GM18520 (cell line): ENCODE results near the gene FOXA2.
"Not testable (repeated sequence)": the region's sequence is repeated elsewhere in the genome, so short reads cannot be mapped to it uniquely, and the experiment has no call there.

Source experiments
- ATAC-seq: cut with Tn5 transposase; IDR thresholded peaks from one replicate; pipeline ENCODE4 v1.9.1; 2021; ENCODE audit not compliant: unreplicated experiment

The FOXA2 gene

GRCh38 chr20:22569353-22569752, 15.0 kb downstream of the FOXA2 start:
- ATAC-seq: no peak

- no peak for ATAC-seq
These were observed 15.5 kb downstream of the FOXA2 start for GRCh38 chr20:22568872-22569344.

GRCh38 chr20:22567944-22568871, 16.2 kb downstream of the FOXA2 start:
- no peak for ATAC-seq

- no peak for ATAC-seq
These were observed 17.3 kb downstream of the FOXA2 start for GRCh38 chr20:22566876-22567658.

GRCh38 chr20:22563062-22563965, 21.1 kb downstream of the FOXA2 start:
- ATAC-seq: no peak

GRCh38 chr20:22562620-22563019, 21.8 kb downstream of the FOXA2 start:
- ATAC-seq: no peak

- no peak for ATAC-seq
These were observed 22.3 kb downstream of the FOXA2 start for GRCh38 chr20:22561965-22562577.

- ATAC-seq: no peak
These were observed 23.6 kb downstream of the FOXA2 start for GRCh38 chr20:22560817-22561216.

- ATAC-seq: no peak
These were observed 24.6 kb downstream of the FOXA2 start for GRCh38 chr20:22559711-22560318.

GRCh38 chr20:22557403-22558276, 26.7 kb downstream of the FOXA2 start:
- no peak for ATAC-seq

- ATAC-seq: no peak
These were observed 27.8 kb downstream of the FOXA2 start for GRCh38 chr20:22556565-22557056.

- ATAC-seq: no peak
These were observed 28.4 kb downstream of the FOXA2 start for GRCh38 chr20:22555791-22556564.

GRCh38 chr20:22554391-22554790, 30.0 kb downstream of the FOXA2 start:
- ATAC-seq: no peak

- not testable (repeated sequence) for ATAC-seq
These were observed 33.9 kb downstream of the FOXA2 start for GRCh38 chr20:22550514-22550913.

GRCh38 chr20:22548040-22548439, 36.3 kb downstream of the FOXA2 start:
- no peak for ATAC-seq

GRCh38 chr20:22546344-22546743, 38.0 kb downstream of the FOXA2 start:
- ATAC-seq: no peak

- no peak for ATAC-seq
These were observed 39.3 kb downstream of the FOXA2 start for GRCh38 chr20:22545045-22545444.

- ATAC-seq: no peak
These were observed 39.9 kb downstream of the FOXA2 start for GRCh38 chr20:22544462-22544861.
